Astrocyte (in vitro differentiated cells and primary cell): Measurements from ENCODE around the gene OR4K2.

Experiments used
- CTCF ChIP-seq: IDR thresholded peaks from 2 replicates; pipeline ENCODE4 v1.5.1; 2011; ENCODE audit warnings: low read depth, mild to moderate bottlenecking, inconsistent platforms, low read length, moderate library complexity; ENCODE audit not compliant: insufficient read depth
- EZH2 ChIP-seq: IDR thresholded peaks from 2 replicates; pipeline ENCODE4 v1.6.1; 2012; ENCODE audit warnings: mild to moderate bottlenecking, low read length, inconsistent platforms; ENCODE audit not compliant: insufficient read depth

- no peak for TF ChIP-seq CTCF
- TF ChIP-seq EZH2: no peak
Measured at GRCh38 chr14:19917243-19917642, 42.3 kb downstream of the OR4K2 start.
